Measurements from ENCODE around the gene ELMO1.

ELMO1 gene

GRCh38 chr7:37363536-37364491 is 84.8 kb downstream of the ELMO1 start:
- DNase-seq: no peak

- no peak for DNase-seq
Measured at GRCh38 chr7:37362802-37363201, 85.9 kb downstream of the ELMO1 start.

GRCh38 chr7:37360484-37360883 is 88.2 kb downstream of the ELMO1 start:
- no peak for DNase-seq

GRCh38 chr7:37359662-37360444 is 88.8 kb downstream of the ELMO1 start:
- no peak for DNase-seq

GRCh38 chr7:37359180-37359579 is 89.5 kb downstream of the ELMO1 start:
- no peak for DNase-seq

- DNase-seq: no peak
Measured at GRCh38 chr7:37357637-37357996, 91.0 kb downstream of the ELMO1 start.

- no peak for DNase-seq
Measured at GRCh38 chr7:37356911-37357636, 91.6 kb downstream of the ELMO1 start.

GRCh38 chr7:37354656-37355131 is 94.0 kb downstream of the ELMO1 start:
- no peak for DNase-seq

- no peak for DNase-seq
Measured at GRCh38 chr7:37353949-37354655, 94.6 kb downstream of the ELMO1 start.

- DNase-seq: no peak
Measured at GRCh38 chr7:37352974-37353948, 95.4 kb downstream of the ELMO1 start.

- DNase-seq: no peak
Measured at GRCh38 chr7:37352251-37352880, 96.3 kb downstream of the ELMO1 start.

GRCh38 chr7:37351716-37352115 is 96.9 kb downstream of the ELMO1 start:
- DNase-seq: no peak

GRCh38 chr7:37349979-37350590 is 98.6 kb downstream of the ELMO1 start:
- DNase-seq: no peak

GRCh38 chr7:37348982-37349381 is 99.7 kb downstream of the ELMO1 start:
- DNase-seq: no peak

- DNase-seq: no peak
Measured at GRCh38 chr7:37346761-37347160, 101.9 kb downstream of the ELMO1 start.

- no peak for DNase-seq
Measured at GRCh38 chr7:37344886-37345579, 103.6 kb downstream of the ELMO1 start.

- no peak for DNase-seq
Measured at GRCh38 chr7:37342688-37343471, 105.8 kb downstream of the ELMO1 start.

- no peak for DNase-seq
Measured at GRCh38 chr7:37342176-37342687, 106.4 kb downstream of the ELMO1 start.
